Glutamatergic neuron (in vitro differentiated cells): Measurements from ENCODE around the gene FSTL4. TPM values are rescaled to one million over a fixed set of nuclear protein-coding genes. Genes with fewer than 3 reads are reported as not detected.

ENCODE experiments used
- DNase-seq: peaks from one replicate; pipeline ENCODE4 v3.0.0; 2022
- H3K27ac Mint-ChIP-seq: one replicate; pipeline ENCODE4 v1.8.0; 2020; ENCODE audit warnings: mild to moderate bottlenecking, mixed read lengths, inconsistent platforms; ENCODE audit not compliant: unreplicated experiment
- H3K27me3 Mint-ChIP-seq: one replicate; pipeline ENCODE4 v1.8.0; 2020; ENCODE audit warnings: mild to moderate bottlenecking, moderate library complexity, mixed read lengths, inconsistent platforms; ENCODE audit not compliant: unreplicated experiment
- H3K36me3 Mint-ChIP-seq: one replicate; pipeline ENCODE4 v1.8.0; 2020; ENCODE audit warnings: mild to moderate bottlenecking, mixed read lengths, inconsistent platforms; ENCODE audit not compliant: unreplicated experiment
- H3K4me1 Mint-ChIP-seq: one replicate; pipeline ENCODE4 v1.8.0; 2020; ENCODE audit warnings: mild to moderate bottlenecking, low read depth, mixed read lengths, inconsistent platforms; ENCODE audit not compliant: unreplicated experiment
- H3K4me3 Mint-ChIP-seq: one replicate; pipeline ENCODE4 v1.8.0; 2020; ENCODE audit warnings: mild to moderate bottlenecking, mixed read lengths, inconsistent platforms; ENCODE audit not compliant: unreplicated experiment
- H3K9me3 Mint-ChIP-seq: one replicate; pipeline ENCODE4 v1.8.0; 2020; ENCODE audit warnings: mild to moderate bottlenecking, moderate library complexity, mixed read lengths, inconsistent platforms; ENCODE audit not compliant: unreplicated experiment
- CTCF ChIP-seq: fragments of 200-600 bp; sonication (generic); IDR thresholded peaks from one replicate; pipeline ENCODE4 v1.5.0; 2021; ENCODE audit not compliant: partially characterized antibody, unreplicated experiment
- total RNA-seq: library from RNA; stranded (reverse); fragmentation: NEBNext Ultra II Directional; extraction: Animal tissue kit (Norgen Biotek cat#: 25700); gene quantifications from one replicate; pipeline ENCODE4 v1.2.1, GENCODE V29; 2021; ENCODE audit not compliant: unreplicated experiment

FSTL4 gene
- total RNA-seq, 1 donor from 2014 or later = 29.0 TPM

GRCh38 chr5:133480866-133481265 lies 131.5 kb downstream of the FSTL4 start:
- H3K36me3 Mint-ChIP-seq = peaks cover 6% of the 10 kb centered on the region
- no peak overlapping the region for H3K27ac Mint-ChIP-seq
- peaks cover 3% of the 10 kb centered on the region for H3K9me3 Mint-ChIP-seq
- no peak overlapping the region for H3K4me3 Mint-ChIP-seq
- no peak for TF ChIP-seq CTCF
- peaks cover 4% of the 10 kb centered on the region for H3K4me1 Mint-ChIP-seq
- no peak for DNase-seq
- peaks cover 2% of the 10 kb centered on the region for H3K27me3 Mint-ChIP-seq

GRCh38 chr5:133480366-133480765 lies 132.0 kb downstream of the FSTL4 start:
- H3K36me3 Mint-ChIP-seq = peaks cover 6% of the 10 kb centered on the region
- peaks cover 3% of the 10 kb centered on the region for H3K9me3 Mint-ChIP-seq
- TF ChIP-seq CTCF = no peak
- no peak overlapping the region for H3K27ac Mint-ChIP-seq
- DNase-seq = no peak
- H3K4me1 Mint-ChIP-seq = peaks cover 8% of the 10 kb centered on the region
- H3K27me3 Mint-ChIP-seq = peaks cover 3% of the 10 kb centered on the region
- no peak overlapping the region for H3K4me3 Mint-ChIP-seq

- Mint-ChIP-seq H3K9me3 (peaks cover 5% of the 10 kb centered on the region), H3K27me3 (peaks cover 6% of the 10 kb centered on the region), H3K36me3 (peaks cover 6% of the 10 kb centered on the region), H3K27ac (no peak overlapping the region), H3K4me3 (no peak overlapping the region), H3K4me1 (peaks cover 6% of the 10 kb centered on the region)
- no peak for DNase-seq
- no peak for TF ChIP-seq CTCF
Observed at GRCh38 chr5:133478199-133478985, 133.9 kb downstream of the FSTL4 start.

- H3K27me3 Mint-ChIP-seq = peaks cover 4% of the 10 kb centered on the region
- DNase-seq = no peak
- H3K4me1 Mint-ChIP-seq = peaks cover 6% of the 10 kb centered on the region
- peaks cover 2% of the 10 kb centered on the region for H3K9me3 Mint-ChIP-seq
- H3K36me3 Mint-ChIP-seq = no peaks in the 10 kb centered on the region
- H3K4me3 Mint-ChIP-seq = no peak overlapping the region
- H3K27ac Mint-ChIP-seq = no peak overlapping the region
- no peak for TF ChIP-seq CTCF
Observed at GRCh38 chr5:133475986-133476385, 136.4 kb downstream of the FSTL4 start.

- Mint-ChIP-seq H3K36me3 (no peaks in the 10 kb centered on the region), H3K27ac (no peak overlapping the region), H3K4me1 (peaks cover 6% of the 10 kb centered on the region), H3K27me3 (peaks cover 4% of the 10 kb centered on the region), H3K9me3 (peaks cover 2% of the 10 kb centered on the region), H3K4me3 (no peak overlapping the region)
- DNase-seq = no peak
- no peak for TF ChIP-seq CTCF
Observed at GRCh38 chr5:133474851-133475590, 137.3 kb downstream of the FSTL4 start.
